OCI-LY7 (cell line): ENCODE measurements around the gene WWOX. TPM values are rescaled to one million over a fixed set of nuclear protein-coding genes. Genes with fewer than 3 reads are reported as not detected.

ENCODE experiments used
- BruUV-seq: library from RNA; stranded (reverse); fragments of 400-500 nt; replicated peaks from 2 replicates; lab custom pipeline; 2021; lab: Mats Ljungman, UMichigan
- CTCF ChIA-PET: fragments of 300-600 bp; sonication (Branson Sonifier 250); formaldehyde crosslinking; loops from one replicate; lab custom pipeline; 2022; ENCODE audit warnings: antibody characterized with exemption; ENCODE audit not compliant: unreplicated experiment; lab: Charles Lee
- POLR2A ChIA-PET: fragments of 300-600 bp; sonication (Branson Sonifier 250); formaldehyde crosslinking; loops from one replicate; lab custom pipeline; 2022; ENCODE audit warnings: antibody characterized with exemption; lab: Charles Lee
- DNase-seq: peaks from one replicate; pipeline ENCODE4 v3.0.0-alpha.2; 2015; ENCODE audit warnings: low spot score
- H2AFZ ChIP-seq: fragments of 200-600 bp; sonication (generic), shearing (Covaris generic); 2 replicates; pipeline ENCODE4 v1.6.1; 2014; ENCODE audit warnings: mild to moderate bottlenecking, antibody characterized with exemption, low read length, moderate library complexity
- H3K27ac ChIP-seq: fragments of 200-600 bp; sonication (generic); 2 replicates; pipeline ENCODE4 v1.5.1; 2014; ENCODE audit warnings: mixed run types, low read depth, mild to moderate bottlenecking, moderate library complexity, low read length, inconsistent platforms; ENCODE audit not compliant: poor library complexity, severe bottlenecking
- H3K36me3 ChIP-seq: fragments of 200-600 bp; sonication (generic); 2 replicates; pipeline ENCODE4 v1.6.1; 2014; ENCODE audit warnings: mild to moderate bottlenecking, antibody characterized with exemption, low read length, moderate library complexity, mixed read lengths; ENCODE audit not compliant: insufficient read depth
- H3K4me1 ChIP-seq: fragments of 200-600 bp; sonication (generic); 2 replicates; pipeline ENCODE4 v1.5.1; 2014; ENCODE audit warnings: mild to moderate bottlenecking, low read length; ENCODE audit not compliant: insufficient read depth, poor library complexity, severe bottlenecking
- H3K4me2 ChIP-seq: fragments of 200-600 bp; sonication (generic); 2 replicates; pipeline ENCODE4 v1.6.1; 2014; ENCODE audit warnings: mild to moderate bottlenecking, low read length
- H3K4me3 ChIP-seq: fragments of 200-600 bp; sonication (generic); 2 replicates; pipeline ENCODE4 v1.5.1; 2014; ENCODE audit warnings: mild to moderate bottlenecking, low read depth, low read length; ENCODE audit not compliant: poor library complexity, severe bottlenecking
- H3K79me2 ChIP-seq: fragments of 200-600 bp; sonication (generic); 2 replicates; pipeline ENCODE4 v1.6.1; 2016; ENCODE audit warnings: low read depth, mild to moderate bottlenecking, low read length, moderate library complexity, mixed read lengths; ENCODE audit not compliant: insufficient read depth
- H3K9me2 ChIP-seq: fragments of 200-600 bp; sonication (generic); 2 replicates; pipeline ENCODE4 v1.6.1; 2016; ENCODE audit warnings: mild to moderate bottlenecking, low read length, mixed read lengths; ENCODE audit not compliant: insufficient read depth
- H3K9me3 ChIP-seq: fragments of 200-600 bp; sonication (generic); 2 replicates; pipeline ENCODE4 v1.6.1; 2014; ENCODE audit warnings: mild to moderate bottlenecking, mixed run types, low read length, mixed read lengths
- H4K20me1 ChIP-seq: fragments of 200-600 bp; sonication (generic); 2 replicates; pipeline ENCODE4 v1.6.1; 2014; ENCODE audit warnings: mild to moderate bottlenecking, antibody characterized with exemption, low read length, moderate library complexity, mixed read lengths; ENCODE audit not compliant: insufficient read depth
- CTCF ChIP-seq: fragments of 200-600 bp; sonication (generic); conservative IDR thresholded peaks from 2 replicates; pipeline ENCODE4 v1.5.1; 2014; ENCODE audit warnings: mild to moderate bottlenecking, antibody characterized with exemption, low read length, moderate library complexity, mixed read lengths
- EZH2phosphoT487 ChIP-seq: fragments of 200-600 bp; sonication (generic); IDR thresholded peaks from 2 replicates; pipeline ENCODE4 v1.6.1; 2018; ENCODE audit warnings: low read depth, borderline replicate concordance, mild to moderate bottlenecking, mixed run types, antibody characterized with exemption, low read length, moderate library complexity, mixed read lengths
- intact Hi-C: fragments of 100-400 bp; cut with micrococcal nuclease; formaldehyde crosslinking; loops from one replicate; pipeline ENCODE4 v1.10.0; 2022; ENCODE audit not compliant: unreplicated experiment
- total RNA-seq, 2 experiments: library from RNA; depleted of rRNA in 1 of 2; stranded (reverse); fragments of >200 nt in 1 of 2; shearing (Covaris generic) in 1 of 2; gene quantifications; 2 replicates each; pipeline ENCODE4 v1.2.3, GENCODE V29; 2014 to 2022

The WWOX gene
- total RNA-seq, 2 experiments from 2014 or later = 40.2 to 47.6 TPM

GRCh38 chr16:78576941-78577340 lies 477.5 kb downstream of the WWOX start:
- no peaks in the 10 kb centered on the region for H4K20me1 ChIP-seq
- no peak overlapping the region for H3K4me2 ChIP-seq
- no peaks in the 10 kb centered on the region for H3K36me3 ChIP-seq
- no peaks in the 10 kb centered on the region for H3K9me3 ChIP-seq
- TF ChIP-seq CTCF = no peak
- no peak for TF ChIP-seq EZH2phosphoT487
- no peaks in the 10 kb centered on the region for H3K79me2 ChIP-seq
- no peak for DNase-seq
- intact Hi-C loops = no loop called here
- no peaks in the 10 kb centered on the region for H3K9me2 ChIP-seq
- no peak overlapping the region for H2AFZ ChIP-seq
- POLR2A ChIA-PET = no interaction called here
- no peak overlapping the region for H3K4me3 ChIP-seq
- H3K4me1 ChIP-seq = no peaks in the 10 kb centered on the region
- BruUV-seq = no TSS peak
- CTCF ChIA-PET = no interaction called here
- H3K27ac ChIP-seq = no peak overlapping the region

- CTCF ChIA-PET = no interaction called here
- Histone ChIP-seq H4K20me1 (no peaks in the 10 kb centered on the region), H3K4me3 (no peak overlapping the region), H3K9me3 (no peaks in the 10 kb centered on the region), H3K79me2 (no peaks in the 10 kb centered on the region), H3K27ac (no peak overlapping the region), H3K36me3 (no peaks in the 10 kb centered on the region), H2AFZ (no peak overlapping the region), H3K4me2 (no peak overlapping the region), H3K4me1 (no peaks in the 10 kb centered on the region), H3K9me2 (no peaks in the 10 kb centered on the region)
- no peak for DNase-seq
- no TSS peak for BruUV-seq
- POLR2A ChIA-PET = no interaction called here
- no peak for TF ChIP-seq CTCF
- TF ChIP-seq EZH2phosphoT487 = no peak
- intact Hi-C loops = no loop called here
Observed at GRCh38 chr16:78577630-78578029, 478.2 kb downstream of the WWOX start.

GRCh38 chr16:78579020-78579419 lies 479.6 kb downstream of the WWOX start:
- BruUV-seq = no TSS peak
- H3K27ac ChIP-seq = no peak overlapping the region

More at GRCh38 chr16:78579020-78579419, 479.6 kb downstream of the WWOX start:
- no peaks in the 10 kb centered on the region for H3K4me1 ChIP-seq
- no peaks in the 10 kb centered on the region for H3K36me3 ChIP-seq
- no peaks in the 10 kb centered on the region for H3K9me3 ChIP-seq
- H4K20me1 ChIP-seq = no peaks in the 10 kb centered on the region
- no peaks in the 10 kb centered on the region for H3K9me2 ChIP-seq
- no peak for TF ChIP-seq CTCF
- no peak for TF ChIP-seq EZH2phosphoT487
- ChIA-PET CTCF (no interaction called here), POLR2A (no interaction called here)
- no peak overlapping the region for H2AFZ ChIP-seq
- intact Hi-C loops = no loop called here
- no peak for DNase-seq
- H3K4me3 ChIP-seq = no peak overlapping the region
- H3K4me2 ChIP-seq = no peak overlapping the region
- H3K79me2 ChIP-seq = no peaks in the 10 kb centered on the region
